ENCODE data around the gene EHBP1.

DNA sequence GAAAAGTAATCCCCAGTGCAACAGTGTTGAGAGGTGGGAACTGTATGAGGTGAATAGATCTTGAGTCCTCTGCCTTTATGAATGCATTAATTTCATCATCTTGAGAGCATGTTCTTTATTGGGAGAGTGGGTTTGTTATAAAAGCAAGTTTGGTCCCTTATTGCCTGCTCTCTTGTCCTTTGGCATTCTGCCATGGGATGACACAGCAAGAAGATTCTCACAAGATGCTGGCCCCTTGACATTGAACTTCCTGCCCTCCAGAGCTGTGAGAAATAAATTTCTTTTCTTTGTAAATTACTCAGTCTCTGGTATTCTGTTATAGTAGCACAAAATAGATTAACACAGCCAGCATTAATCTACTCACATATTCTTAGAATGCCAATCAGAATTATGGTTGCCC lies 108.6 kb downstream of the EHBP1 start:
- no peak for TF ChIP-seq SUZ12 (IDR thresholded peaks at IDR 0.05; ENCODE audit: extremely low read depth, insufficient read depth, insufficient read length)
- no peak for TF ChIP-seq ZNF274 (IDR thresholded peaks at IDR 0.05; ENCODE audit: low read depth, low read length)
